HG03135 (cell line): Measurements from ENCODE around the gene THOC3.
"Not testable (repeated sequence)": the region's sequence is repeated elsewhere in the genome, so short reads cannot be mapped to it uniquely, and the experiment has no call there.

Experiments
- ATAC-seq: cut with Tn5 transposase; IDR thresholded peaks from one replicate; pipeline ENCODE4 v1.9.1; 2021; ENCODE audit warnings: mild to moderate bottlenecking, moderate library complexity; ENCODE audit not compliant: unreplicated experiment

Gene THOC3

DNA sequence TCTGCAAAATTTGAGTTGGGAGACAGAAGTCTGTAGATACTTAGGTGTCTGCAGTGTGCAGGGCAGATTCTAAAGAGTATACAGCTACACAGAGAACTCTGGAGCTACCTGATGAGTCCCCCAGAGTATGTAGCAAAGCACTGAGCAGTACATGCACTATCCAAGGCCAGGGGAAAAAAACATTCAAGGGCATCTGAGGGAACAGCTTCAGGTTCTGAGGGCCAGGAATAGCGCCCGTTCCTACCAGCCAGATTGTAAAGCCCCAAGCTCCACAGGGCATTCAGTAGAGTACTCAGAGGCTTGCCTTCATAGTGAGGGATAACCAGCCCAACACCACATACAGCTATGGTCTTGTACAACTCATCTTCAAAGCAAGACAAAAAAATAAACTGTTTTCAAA lies 27.5 kb downstream of the THOC3 start:
- ATAC-seq = not testable (repeated sequence)

GRCh38 chr5:175938489-175938888 lies 29.6 kb downstream of the THOC3 start:
- not testable (repeated sequence) for ATAC-seq

DNA sequence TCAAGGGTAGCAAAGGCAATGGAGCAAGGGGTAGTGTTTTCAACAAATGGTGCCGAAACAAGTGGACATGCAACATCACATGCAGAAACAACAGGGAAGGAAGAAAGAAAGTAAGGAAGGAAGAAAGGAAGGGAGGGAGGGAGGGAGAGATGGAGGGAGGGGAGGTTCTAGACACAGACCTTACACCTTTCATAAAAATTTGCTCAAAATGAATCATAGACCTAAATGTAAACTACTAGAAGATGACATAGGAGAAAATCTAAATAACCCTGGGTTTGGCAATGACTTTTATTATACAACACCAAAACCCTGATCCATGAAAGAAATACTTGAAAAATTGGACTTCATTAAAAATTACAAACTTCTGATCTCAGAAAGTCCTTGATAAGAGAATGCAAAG lies 39.4 kb downstream of the THOC3 start:
- ATAC-seq = not testable (repeated sequence)

DNA sequence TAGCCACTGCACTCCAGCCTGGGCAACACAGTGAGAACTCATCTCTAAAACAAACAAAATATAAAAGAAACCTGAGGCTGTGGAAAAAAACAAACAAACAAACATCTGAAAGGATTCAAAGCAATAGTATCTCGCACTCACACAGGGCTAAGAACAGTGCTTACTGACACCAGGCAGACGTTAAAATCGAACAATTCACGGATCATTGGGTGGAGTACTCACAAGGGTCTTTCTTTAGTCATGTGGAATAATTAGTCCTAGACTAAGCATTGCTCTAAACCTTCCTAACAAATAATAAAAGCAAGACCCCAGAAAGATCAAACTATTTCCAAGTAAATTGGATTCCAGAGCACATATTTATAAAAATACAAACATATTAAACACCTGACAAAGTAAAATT lies 43.0 kb downstream of the THOC3 start:
- ATAC-seq = not testable (repeated sequence)

- ATAC-seq = no peak
Observed at GRCh38 chr5:175922192-175922885, 45.8 kb downstream of the THOC3 start.

DNA sequence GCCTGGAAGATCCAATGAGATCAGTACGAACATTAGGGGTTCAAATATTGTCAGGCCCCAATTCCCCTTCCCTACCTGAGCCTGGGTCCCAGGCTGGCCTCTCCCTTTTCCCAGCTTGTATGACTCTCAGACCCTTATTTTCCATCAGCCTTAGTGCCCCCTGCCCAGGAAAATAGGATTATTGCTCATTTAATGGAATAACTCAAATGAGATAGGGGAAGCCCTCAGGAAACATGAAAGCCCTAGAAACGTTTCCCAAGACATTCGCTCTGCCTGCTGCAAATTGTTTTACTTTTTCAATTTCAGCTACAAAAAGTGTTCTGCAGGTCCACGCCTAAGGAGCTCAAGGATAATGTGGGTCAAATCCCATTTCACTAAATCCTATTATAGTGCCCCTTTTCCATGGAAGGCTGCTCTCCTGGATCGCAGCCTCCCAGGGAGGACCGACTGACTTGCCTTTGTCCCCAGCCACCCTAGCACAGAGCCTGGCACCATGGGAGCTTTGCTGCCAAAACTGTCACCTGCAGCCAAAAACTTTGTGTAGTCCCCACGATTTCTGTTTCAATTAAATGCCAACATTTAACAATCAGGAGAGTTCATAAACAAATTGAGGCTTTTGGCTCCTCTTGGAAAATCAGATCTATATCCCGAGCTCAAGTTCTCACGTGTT lies 46.9 kb downstream of the THOC3 start:
- ATAC-seq = no peak

GRCh38 chr5:175920231-175920811 lies 47.8 kb downstream of the THOC3 start:
- no peak for ATAC-seq

GRCh38 chr5:175915066-175916037 lies 52.8 kb downstream of the THOC3 start:
- ATAC-seq = peak; percentile 52

GRCh38 chr5:175913835-175914672 lies 54.1 kb downstream of the THOC3 start:
- ATAC-seq = not testable (repeated sequence)

- ATAC-seq = not testable (repeated sequence)
Observed at GRCh38 chr5:175910072-175910471, 58.0 kb downstream of the THOC3 start.
